Activated T-helper 2 cell treated with anti-CD3 and anti-CD28 coated beads, Interferon-gamma antibody, Interleukin-2, Interleukin-4, amounts not matched to agents 10 μg/mL and 5 μg/mL and 100 μg/mL, durations not matched to agents 14 hours and 24 hours and 36 hours (primary cell): ENCODE results near the gene GPR143. TPM values are rescaled to one million over a fixed set of nuclear protein-coding genes. Genes with fewer than 3 reads are reported as not detected.
"Not testable (repeated sequence)": the region's sequence is repeated elsewhere in the genome, so short reads cannot be mapped to it uniquely, and the experiment has no call there.

Source experiments
- DNase-seq: peaks from one replicate; pipeline ENCODE4 v3.0.0; 2021; ENCODE audit warnings: low spot score
- H3K27ac Mint-ChIP-seq: one replicate; pipeline ENCODE4 v1.8.0; 2021; ENCODE audit warnings: mixed read lengths
- H3K27me3 Mint-ChIP-seq: one replicate; pipeline ENCODE4 v1.8.0; 2021; ENCODE audit warnings: low read depth, mixed read lengths
- H3K36me3 Mint-ChIP-seq: one replicate; pipeline ENCODE4 v1.8.0; 2021; ENCODE audit warnings: low read depth, mixed read lengths
- H3K4me1 Mint-ChIP-seq: one replicate; pipeline ENCODE4 v1.8.0; 2021; ENCODE audit warnings: low read depth, mixed read lengths
- H3K4me3 Mint-ChIP-seq: one replicate; pipeline ENCODE4 v1.8.0; 2021; ENCODE audit warnings: low read depth, mild to moderate bottlenecking, moderate library complexity, mixed read lengths
- H3K9me3 Mint-ChIP-seq: one replicate; pipeline ENCODE4 v1.8.0; 2021; ENCODE audit warnings: mixed read lengths
- intact Hi-C: fragments of 100-400 bp; cut with micrococcal nuclease; formaldehyde crosslinking; loops from one replicate; pipeline ENCODE4 v1.15.1; 2023
- total RNA-seq: library from RNA; stranded (reverse); gene quantifications from 2 replicates; pipeline ENCODE4 v1.2.3, GENCODE V29; 2022

GPR143 gene
- not detected in 2 replicates for total RNA-seq

DNA sequence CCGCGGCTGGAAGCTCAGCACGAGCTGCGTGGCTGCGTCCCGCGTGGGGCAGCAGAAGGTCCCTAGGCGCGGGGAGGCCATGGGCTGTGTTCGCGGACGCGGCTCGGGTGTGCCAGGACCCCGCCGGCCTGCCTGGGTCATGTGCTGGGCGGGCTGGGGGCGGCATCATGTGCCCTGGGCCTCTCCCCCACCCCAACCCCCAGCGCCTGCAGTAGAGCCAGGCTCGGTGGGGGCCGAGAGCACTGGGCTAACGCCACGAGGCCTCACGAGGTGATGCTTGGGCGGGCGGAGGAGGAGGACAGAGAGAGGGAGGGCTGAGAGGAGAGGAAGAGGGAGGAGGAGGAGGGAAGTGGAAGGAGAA is at the start of gene GPR143:
Gene GPR143 (minus strand): TSS at position 111 of the 361 bp plus-strand sequence. CDS start 30 bp downstream, at position 81.
- no peaks in the 10 kb centered on the region for H3K9me3 Mint-ChIP-seq
- no peak within 1 kb of the TSS for H3K27ac Mint-ChIP-seq
- no peak within 1 kb of the TSS for H3K4me3 Mint-ChIP-seq
- DNase-seq = no peak
- no peaks in the 10 kb centered on the region for H3K36me3 Mint-ChIP-seq
- peaks cover 15% of the 10 kb centered on the region for H3K27me3 Mint-ChIP-seq
- intact Hi-C loops = no loop called here
- H3K4me1 Mint-ChIP-seq = no peaks in the 10 kb centered on the region

DNA sequence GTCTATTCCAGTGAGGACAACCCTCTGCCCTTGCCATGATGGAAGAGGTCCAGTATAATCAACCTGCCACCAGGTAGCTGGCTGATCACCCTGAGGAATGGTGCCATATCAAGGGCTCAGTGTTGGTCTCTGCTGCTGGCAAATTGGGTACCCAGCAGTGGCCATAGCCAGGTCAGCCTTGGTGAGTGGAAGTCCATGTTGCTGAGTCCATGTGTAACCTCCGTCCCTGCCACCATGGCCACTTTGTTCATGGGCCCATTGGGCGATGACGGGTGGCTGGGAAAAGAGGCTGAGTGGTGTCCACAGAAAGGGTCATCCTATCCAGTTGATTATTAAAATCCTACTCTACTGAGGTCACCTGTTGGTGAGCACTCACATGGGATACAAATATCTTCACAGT is 45.4 kb upstream of the GPR143 start:
- H3K27me3 Mint-ChIP-seq, H3K4me1 Mint-ChIP-seq, H3K4me3 Mint-ChIP-seq, H3K9me3 Mint-ChIP-seq, DNase-seq, H3K36me3 Mint-ChIP-seq, H3K27ac Mint-ChIP-seq, intact Hi-C loops: not testable (repeated sequence)

DNA sequence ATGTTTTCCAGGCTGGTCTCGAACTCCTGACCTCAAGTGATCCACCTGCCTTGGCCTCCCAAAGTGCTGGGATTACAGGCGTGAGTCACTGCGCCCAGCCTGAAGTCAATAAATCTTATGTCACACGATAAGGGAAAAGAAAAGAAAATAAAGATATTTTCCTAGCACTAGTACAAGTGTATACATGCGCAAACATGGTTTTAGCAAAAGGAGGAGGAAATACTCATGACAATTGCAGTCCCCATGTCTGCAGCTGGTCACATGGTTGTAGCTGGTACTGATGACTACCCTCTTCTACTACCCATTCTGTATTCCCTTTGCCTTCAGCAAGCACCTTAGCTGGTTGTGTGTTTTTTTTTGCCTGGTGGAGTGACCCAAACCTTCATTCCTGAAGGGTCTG is 44.2 kb upstream of the GPR143 start:
- DNase-seq, H3K36me3 Mint-ChIP-seq, H3K27ac Mint-ChIP-seq, H3K9me3 Mint-ChIP-seq, H3K4me3 Mint-ChIP-seq, intact Hi-C loops, H3K4me1 Mint-ChIP-seq, H3K27me3 Mint-ChIP-seq: not testable (repeated sequence)

DNA sequence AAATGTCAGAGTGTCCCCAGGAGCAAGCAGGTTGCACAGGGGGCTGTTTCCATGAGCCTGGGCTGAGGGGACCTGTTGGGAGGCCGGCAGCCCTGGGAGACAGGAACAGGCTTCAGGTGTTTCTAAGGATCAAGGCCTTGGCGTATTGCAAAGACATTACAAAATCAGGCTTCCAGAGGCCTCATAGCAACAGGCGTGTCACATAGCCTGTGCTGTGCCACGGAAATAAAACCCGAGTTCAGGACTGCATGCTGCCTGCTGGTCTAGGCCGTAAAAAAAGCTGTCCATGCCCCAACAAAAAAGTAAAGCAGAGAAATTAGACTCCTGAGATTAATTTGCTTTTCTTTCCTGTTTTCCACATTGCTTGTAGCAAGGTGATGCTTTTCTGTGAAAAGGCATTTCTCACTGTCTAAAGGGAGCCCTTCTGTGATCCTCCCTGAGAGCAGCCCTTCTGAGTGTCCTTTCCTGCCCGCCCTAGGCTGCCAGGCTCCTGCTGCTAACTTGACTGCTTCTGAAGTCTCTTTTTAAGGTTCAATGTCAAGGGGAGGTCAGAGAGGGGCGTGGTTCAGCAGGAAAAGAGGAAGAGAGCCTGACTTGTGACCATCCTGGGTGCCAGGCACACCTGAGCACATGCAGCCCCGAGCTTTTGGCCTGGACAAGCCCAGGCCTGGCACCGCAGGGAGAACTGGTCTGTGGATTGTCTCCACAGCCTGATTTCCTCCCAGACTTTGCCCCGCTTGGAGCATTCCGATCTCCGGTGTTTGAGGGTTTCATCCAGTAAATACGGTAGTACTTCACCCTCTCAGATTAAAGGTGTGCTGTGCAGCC is 41.9 kb upstream of the GPR143 start:
- Mint-ChIP-seq H3K27ac (no peak overlapping the region), H3K9me3 (no peaks in the 10 kb centered on the region), H3K27me3 (no peaks in the 10 kb centered on the region), H3K4me3 (no peak overlapping the region), H3K36me3 (no peaks in the 10 kb centered on the region), H3K4me1 (no peaks in the 10 kb centered on the region)
- intact Hi-C loops = no loop called here
- DNase-seq = no peak

DNA sequence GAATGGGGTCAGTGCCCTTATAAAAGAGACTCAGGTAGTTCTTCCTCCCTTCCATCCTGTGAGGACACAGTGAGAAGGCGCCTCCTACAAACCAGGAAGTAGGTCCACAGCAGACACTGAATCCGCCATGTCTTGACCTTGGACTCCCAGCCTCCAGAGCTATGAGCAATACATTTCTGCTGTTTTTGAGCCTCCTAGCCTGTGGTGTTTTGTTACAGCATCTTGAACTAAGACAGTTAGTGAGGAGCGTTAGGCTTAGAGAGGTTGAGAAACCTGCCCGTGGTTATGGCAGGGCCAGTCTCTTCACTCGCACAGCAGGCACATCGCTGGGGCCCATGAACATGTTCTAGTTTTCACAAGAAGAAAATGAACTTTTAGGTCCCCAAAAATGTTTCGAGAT is 40.3 kb upstream of the GPR143 start:
- Mint-ChIP-seq H3K9me3 (no peaks in the 10 kb centered on the region), H3K27ac (no peak overlapping the region), H3K27me3 (no peaks in the 10 kb centered on the region), H3K4me1 (no peaks in the 10 kb centered on the region), H3K36me3 (no peaks in the 10 kb centered on the region), H3K4me3 (no peak overlapping the region)
- intact Hi-C loops = no loop called here
- no peak for DNase-seq

DNA sequence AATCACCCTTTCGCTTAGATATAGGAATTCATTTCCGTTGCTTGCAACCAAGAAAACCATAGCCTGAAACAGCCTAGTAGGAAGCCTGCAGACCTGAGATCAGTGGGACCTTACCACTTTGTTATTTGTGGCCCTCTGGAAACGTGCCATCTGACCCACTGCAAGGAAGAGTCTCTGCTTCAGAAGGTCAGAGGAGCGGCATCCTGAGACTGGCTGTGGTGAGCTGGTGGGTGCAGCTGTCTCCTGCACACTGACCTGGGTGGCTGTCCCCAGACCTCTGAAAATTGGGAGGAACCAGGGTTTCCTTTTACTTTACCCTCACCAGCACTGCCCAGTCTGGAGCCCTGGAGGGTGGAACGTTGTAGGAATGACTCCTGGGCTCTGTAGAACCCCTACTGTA is 38.8 kb upstream of the GPR143 start:
- no peak for DNase-seq
- intact Hi-C loops = no loop called here
- Mint-ChIP-seq H3K27ac (no peak overlapping the region), H3K36me3 (no peaks in the 10 kb centered on the region), H3K4me3 (no peak overlapping the region), H3K4me1 (no peaks in the 10 kb centered on the region), H3K9me3 (peaks cover 6% of the 10 kb centered on the region), H3K27me3 (no peaks in the 10 kb centered on the region)

DNA sequence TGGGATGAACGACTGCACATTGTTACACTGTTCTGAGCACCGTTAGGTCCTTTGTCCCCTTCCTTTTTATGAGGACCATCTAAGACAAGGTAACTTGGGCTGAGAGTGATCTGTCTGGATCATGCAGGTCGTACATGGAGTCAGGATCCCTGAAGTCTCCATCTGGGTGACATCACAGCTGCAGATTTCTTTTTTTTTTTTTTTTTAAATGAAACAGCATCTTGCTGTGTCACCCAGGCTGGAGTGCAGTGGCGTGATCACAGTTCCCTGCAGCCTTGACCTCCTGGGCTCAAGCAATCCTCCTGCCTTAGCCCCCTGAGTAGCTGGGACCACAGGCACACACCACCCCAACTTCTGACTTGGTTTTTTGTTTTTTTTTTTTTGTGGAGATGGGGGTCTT is 37.1 kb upstream of the GPR143 start:
- no peaks in the 10 kb centered on the region for H3K36me3 Mint-ChIP-seq
- no peaks in the 10 kb centered on the region for H3K4me1 Mint-ChIP-seq
- no peak overlapping the region for H3K27ac Mint-ChIP-seq
- intact Hi-C loops = no loop called here
- peaks cover 6% of the 10 kb centered on the region for H3K9me3 Mint-ChIP-seq
- no peak overlapping the region for H3K4me3 Mint-ChIP-seq
- DNase-seq = no peak
- H3K27me3 Mint-ChIP-seq = no peaks in the 10 kb centered on the region

DNA sequence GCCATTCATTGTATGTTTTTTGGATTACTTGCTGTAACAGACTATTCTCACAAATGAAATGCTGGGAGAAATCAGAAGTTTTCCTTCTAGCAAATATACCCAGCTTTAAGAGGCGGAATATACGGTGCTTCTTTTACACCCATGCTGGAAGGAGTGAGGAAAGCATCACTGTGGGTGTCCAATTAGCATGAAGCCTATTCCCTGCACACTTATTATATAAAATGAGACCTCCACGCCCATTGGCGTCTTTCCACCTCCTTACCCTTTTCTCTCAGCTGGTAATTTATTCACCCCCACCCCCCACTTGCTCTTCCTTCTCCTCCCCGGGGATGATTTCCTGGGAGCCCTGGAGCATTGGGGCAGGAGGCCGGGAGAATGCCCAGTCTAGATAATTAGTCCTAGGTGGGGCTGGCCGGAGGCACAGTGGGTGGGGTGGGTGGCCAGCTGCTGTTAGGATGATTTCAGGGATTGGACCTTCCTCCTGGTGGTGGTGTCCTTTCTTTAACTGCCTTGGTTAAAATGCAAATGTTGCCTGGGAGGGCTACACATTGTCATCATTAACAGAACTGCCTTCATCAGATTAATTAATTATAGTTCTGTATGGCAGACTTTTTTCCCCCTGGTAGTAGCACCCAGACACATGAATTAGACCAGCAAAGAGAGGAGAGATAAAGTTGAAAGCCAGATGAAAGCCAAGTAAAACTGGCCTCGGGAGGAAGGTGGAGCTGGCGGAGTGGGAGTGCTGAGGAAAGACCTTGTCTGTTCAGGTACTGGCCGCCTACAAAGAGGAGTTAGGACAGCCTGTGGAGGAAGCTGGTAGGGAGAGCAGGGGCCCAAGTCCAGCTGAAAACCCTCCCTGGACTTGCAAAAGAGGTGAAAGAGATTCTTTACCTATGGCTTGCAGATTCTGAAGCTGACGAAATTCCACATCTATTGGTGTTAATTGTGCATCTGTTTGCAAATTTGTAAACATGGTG is 32.0 kb upstream of the GPR143 start:
- H3K27me3 Mint-ChIP-seq = peaks cover 10% of the 10 kb centered on the region

DNA sequence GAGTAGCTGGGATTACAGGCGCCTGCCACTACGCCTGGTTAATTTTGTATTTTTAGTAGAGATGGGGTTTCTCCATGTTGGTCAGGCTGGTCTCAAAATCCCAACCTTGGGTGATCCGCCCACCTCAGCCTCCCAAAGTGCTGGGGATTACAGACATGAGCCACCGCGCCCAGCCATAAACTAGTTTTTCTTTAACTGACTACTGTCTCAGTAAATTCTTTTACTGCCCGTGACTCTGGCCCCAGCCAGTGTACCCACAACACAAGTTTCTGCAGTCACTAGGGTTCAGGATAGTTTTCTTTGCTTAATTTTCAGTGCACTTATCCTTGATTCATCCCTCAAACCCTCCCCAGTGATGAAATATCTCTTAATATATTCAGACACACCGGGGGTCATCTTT is 28.8 kb upstream of the GPR143 start:
- Mint-ChIP-seq H3K4me3 (no peak overlapping the region), H3K9me3 (peaks cover under 1% of the 10 kb centered on the region), H3K4me1 (no peaks in the 10 kb centered on the region), H3K27ac (no peak overlapping the region), H3K27me3 (peaks cover 10% of the 10 kb centered on the region), H3K36me3 (no peaks in the 10 kb centered on the region)
- intact Hi-C loops = no loop called here
- no peak for DNase-seq

More for the DNA sequence above, 32.0 kb upstream of the GPR143 start:
- no peaks in the 10 kb centered on the region for H3K4me1 Mint-ChIP-seq
- peaks cover 6% of the 10 kb centered on the region for H3K9me3 Mint-ChIP-seq
- intact Hi-C loops = no loop called here
- DNase-seq = no peak
- H3K36me3 Mint-ChIP-seq = no peaks in the 10 kb centered on the region
- H3K27ac Mint-ChIP-seq = no peak overlapping the region
- H3K4me3 Mint-ChIP-seq = no peak overlapping the region

DNA sequence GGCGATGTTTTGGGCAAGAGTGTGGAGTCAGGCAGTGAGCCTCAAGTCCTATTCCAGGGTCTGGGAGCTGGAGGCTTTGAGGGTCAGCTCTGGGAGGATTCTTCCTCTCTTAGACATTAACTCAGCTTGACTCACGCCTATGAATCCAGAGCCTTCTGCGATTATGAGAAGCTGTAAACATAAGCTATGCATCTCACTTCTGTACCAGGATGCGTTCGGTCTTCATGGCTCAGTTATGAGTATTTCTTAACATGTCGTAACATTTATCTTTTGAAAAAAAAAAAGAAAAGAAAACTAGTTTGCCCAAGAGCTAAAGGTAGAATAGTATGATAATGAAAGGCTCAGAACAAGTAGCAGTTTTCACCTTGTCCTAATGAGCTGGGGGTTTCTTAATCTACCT is 25.2 kb upstream of the GPR143 start:
- DNase-seq = no peak
- intact Hi-C loops = no loop called here
- Mint-ChIP-seq H3K36me3 (no peaks in the 10 kb centered on the region), H3K9me3 (no peaks in the 10 kb centered on the region), H3K27ac (no peak overlapping the region), H3K27me3 (peaks cover 26% of the 10 kb centered on the region), H3K4me3 (no peak overlapping the region), H3K4me1 (no peaks in the 10 kb centered on the region)

DNA sequence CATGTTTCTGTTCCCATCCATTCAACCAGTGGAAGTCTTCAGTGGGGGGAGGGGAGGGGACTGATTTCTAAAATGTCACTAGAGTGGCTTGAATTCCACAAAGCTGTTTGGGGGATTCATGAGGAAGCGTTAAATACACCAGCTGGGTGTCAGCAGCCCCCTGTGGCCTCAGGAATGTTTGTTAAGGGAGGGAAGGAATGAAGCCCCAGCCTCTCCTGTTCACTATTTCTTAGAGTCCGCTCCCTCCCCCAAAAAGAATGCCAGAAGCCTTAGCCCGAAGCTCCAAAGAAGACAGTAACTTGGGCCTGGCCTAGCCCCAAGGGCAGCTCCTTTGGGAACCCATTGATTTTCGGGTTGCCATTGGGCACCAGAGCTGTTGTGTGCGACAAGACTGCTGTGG is 23.9 kb upstream of the GPR143 start:
- intact Hi-C loops = no loop called here

DNA sequence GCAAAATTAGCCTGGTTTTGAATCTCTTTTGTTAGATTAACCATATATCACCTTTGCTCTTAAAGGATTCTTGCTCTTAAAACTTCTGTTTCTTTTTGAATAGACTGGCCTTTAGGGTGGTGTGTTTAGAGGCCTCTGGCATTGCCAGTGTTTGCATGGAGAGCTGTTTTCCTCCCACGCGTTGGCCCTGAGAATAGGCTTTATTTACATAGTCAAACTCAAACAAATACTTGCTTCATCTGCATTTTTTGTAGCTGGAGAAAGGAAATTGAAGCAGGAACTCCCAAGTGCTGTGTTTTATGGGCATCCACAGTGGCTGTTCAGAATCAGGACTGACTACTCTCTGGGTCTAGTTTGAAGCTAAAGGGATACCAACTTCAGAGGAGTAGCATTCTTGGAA is 23.3 kb upstream of the GPR143 start:
- Mint-ChIP-seq H3K27me3 (peaks cover 30% of the 10 kb centered on the region), H3K27ac (no peak overlapping the region), H3K4me3 (no peak overlapping the region), H3K9me3 (no peaks in the 10 kb centered on the region), H3K36me3 (no peaks in the 10 kb centered on the region), H3K4me1 (no peaks in the 10 kb centered on the region)
- intact Hi-C loops = no loop called here
- DNase-seq = no peak

More for the DNA sequence above, 23.9 kb upstream of the GPR143 start:
- no peaks in the 10 kb centered on the region for H3K36me3 Mint-ChIP-seq
- H3K4me1 Mint-ChIP-seq = no peaks in the 10 kb centered on the region
- peaks cover 25% of the 10 kb centered on the region for H3K27me3 Mint-ChIP-seq
- no peak overlapping the region for H3K4me3 Mint-ChIP-seq
- H3K27ac Mint-ChIP-seq = no peak overlapping the region
- no peaks in the 10 kb centered on the region for H3K9me3 Mint-ChIP-seq
- no peak for DNase-seq
